AG09309 (cell line): Measurements from ENCODE around the gene OR6S1.

ENCODE experiments used
- DNase-seq: peaks from one replicate; pipeline ENCODE4 v3.0.0-alpha.2; 2010; ENCODE audit warnings: low read depth
- H3K4me3 ChIP-seq: 2 replicates; pipeline ENCODE4 v1.5.1; 2011; ENCODE audit warnings: mild to moderate bottlenecking, low read depth, low read length, moderate library complexity; ENCODE audit not compliant: control insufficient read depth
- CTCF ChIP-seq: IDR thresholded peaks from 2 replicates; pipeline ENCODE4 v1.5.1; 2011; ENCODE audit warnings: mild to moderate bottlenecking, low read depth, low read length, inconsistent platforms; ENCODE audit not compliant: insufficient read depth, control insufficient read depth; ENCODE audit errors: missing control alignments

The OR6S1 gene, protein sequence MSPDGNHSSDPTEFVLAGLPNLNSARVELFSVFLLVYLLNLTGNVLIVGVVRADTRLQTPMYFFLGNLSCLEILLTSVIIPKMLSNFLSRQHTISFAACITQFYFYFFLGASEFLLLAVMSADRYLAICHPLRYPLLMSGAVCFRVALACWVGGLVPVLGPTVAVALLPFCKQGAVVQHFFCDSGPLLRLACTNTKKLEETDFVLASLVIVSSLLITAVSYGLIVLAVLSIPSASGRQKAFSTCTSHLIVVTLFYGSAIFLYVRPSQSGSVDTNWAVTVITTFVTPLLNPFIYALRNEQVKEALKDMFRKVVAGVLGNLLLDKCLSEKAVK

DNA sequence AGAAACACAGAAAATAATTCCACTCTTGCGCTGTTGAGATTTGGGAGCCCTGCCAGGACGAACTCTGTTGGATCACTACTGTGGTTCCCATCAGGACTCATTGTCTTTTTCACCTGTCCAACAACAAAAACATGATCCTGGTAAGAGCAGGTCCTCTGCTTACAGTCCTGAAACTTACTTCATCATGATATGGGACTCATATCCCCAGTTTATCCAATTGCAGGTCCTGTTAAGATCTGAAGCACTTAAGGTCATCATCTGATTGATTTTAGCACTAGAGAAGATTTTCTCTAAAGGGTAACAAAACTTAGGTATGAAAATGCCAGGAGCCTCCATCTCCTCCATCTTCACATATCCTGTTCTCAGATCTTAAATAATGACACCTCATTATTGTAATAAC is at the start of gene OR6S1:
Gene OR6S1, minus strand, starts transcription at position 101 of the 400 bp plus-strand sequence. Its CDS starts 0 bp downstream, at position 101.
- DNase-seq: no peak
- TF ChIP-seq CTCF: no peak
- no peak within 1 kb of the TSS for H3K4me3 ChIP-seq

- TF ChIP-seq CTCF: peak; percentile 80
- H3K4me3 ChIP-seq: no peak overlapping the region
- no peak for DNase-seq
These were observed 49.6 kb upstream of the OR6S1 start for GRCh38 chr14:20690848-20691640.

DNA sequence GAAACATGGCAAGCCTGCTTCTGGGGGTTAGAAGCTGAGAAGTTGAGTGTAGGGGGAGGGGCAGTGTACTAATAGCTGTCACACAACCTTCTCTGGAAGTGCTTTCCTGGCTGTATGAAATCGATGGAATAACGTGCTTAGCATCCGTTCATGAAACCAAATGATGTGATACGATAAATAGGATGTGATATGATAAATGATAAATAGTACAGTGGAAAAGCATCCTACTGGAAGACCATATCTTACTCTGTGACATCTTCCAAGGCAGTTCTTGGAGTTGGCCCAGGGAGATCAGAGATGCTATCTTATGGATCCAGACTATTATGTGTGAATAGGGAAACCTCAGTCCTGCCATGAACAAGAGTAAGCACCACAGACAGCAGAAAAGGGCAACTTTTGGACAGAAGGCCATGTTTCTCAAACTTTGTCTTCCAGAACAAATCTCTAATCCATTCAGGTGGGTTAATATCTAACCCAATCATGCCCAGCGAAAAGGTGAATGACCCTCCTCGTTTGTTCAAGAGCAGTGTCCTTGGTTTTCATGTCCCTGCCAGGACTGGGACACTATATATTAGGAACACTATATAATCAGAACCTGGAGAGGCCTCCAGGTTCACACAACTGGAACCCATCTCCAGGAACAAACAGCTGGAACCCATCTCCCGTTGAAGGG is 46.8 kb upstream of the OR6S1 start, which contains the start of gene ANG:
Gene ANG, plus strand, starts transcription at position 598 of the 673 bp plus-strand sequence. CDS start 4,801 bp downstream, outside the sequence.
- TF ChIP-seq CTCF: no peak
- H3K4me3 ChIP-seq: no peak within 1 kb of the TSS
- DNase-seq: no peak

GRCh38 chr14:20687362-20688166 is 46.1 kb upstream of the OR6S1 start:
- H3K4me3 ChIP-seq: no peak overlapping the region
- no peak for TF ChIP-seq CTCF
- DNase-seq: no peak

GRCh38 chr14:20686386-20687143 is 45.1 kb upstream of the OR6S1 start:
- no peak overlapping the region for H3K4me3 ChIP-seq
- no peak for TF ChIP-seq CTCF
- DNase-seq: no peak
